ENCODE data around the gene SPAG16. TPM values are rescaled to one million over a fixed set of nuclear protein-coding genes. Genes with fewer than 3 reads are reported as not detected.

The SPAG16 gene
- total and polyA plus RNA-seq, 12 donors = 8.4 to 28.3 (median 19.1) TPM

DNA sequence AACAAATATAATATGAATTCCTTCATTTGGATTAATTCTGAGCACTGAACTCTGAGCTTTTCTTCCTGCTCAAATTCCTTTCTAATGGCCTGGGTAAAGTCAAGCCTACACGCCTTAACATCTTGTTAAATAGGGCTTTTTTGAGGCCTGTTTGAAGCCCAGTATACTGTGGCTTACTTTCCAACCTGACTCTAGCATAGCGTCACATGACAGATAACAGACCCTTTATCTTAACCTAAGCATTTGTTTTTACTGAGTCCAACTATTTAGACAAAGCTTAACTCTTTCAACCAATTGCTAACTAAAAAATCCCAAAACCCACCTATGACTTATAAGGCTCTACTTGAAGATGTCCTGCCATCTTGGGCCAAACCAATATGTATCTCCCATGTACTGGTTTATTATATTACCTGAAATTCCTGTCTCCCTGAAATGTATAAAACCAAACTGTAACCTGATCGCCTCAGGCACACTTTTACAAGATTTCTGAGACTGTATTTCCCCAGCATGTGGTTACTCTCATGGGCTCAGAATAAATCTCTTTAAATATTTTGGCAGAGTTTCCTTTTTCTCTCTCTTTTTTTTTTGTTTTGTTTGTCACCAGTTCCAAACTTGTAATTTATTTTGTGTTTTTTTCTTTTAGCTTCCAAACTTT lies 855.5 kb downstream of the SPAG16 start:
- no peak for TF ChIP-seq CTCF (IDR thresholded peaks at IDR 0.05)
- intact Hi-C loops (cut with DNase I) = no loop called here
- no peaks in the 10 kb centered on the region for H3K27me3 ChIP-seq
- H3K27ac ChIP-seq = no peak overlapping the region
- H3K4me3 ChIP-seq = no peak overlapping the region
- no peaks in the 10 kb centered on the region for H3K4me1 ChIP-seq
- ATAC-seq (no peak), DNase-seq (no peak)
- H3K36me3 ChIP-seq = no peaks in the 10 kb centered on the region
- 40 to 44% methylated on average over 3 of the region's 3 CpGs for WGBS, 2 donors
- no peaks in the 10 kb centered on the region for H3K9me3 ChIP-seq

GRCh38 chr2:214156971-214157370 lies 872.7 kb downstream of the SPAG16 start:
- Histone ChIP-seq H3K27me3 (no peaks in the 10 kb centered on the region), H3K4me1 (no peaks in the 10 kb centered on the region), H3K9me3 (no peaks in the 10 kb centered on the region), H3K36me3 (no peaks in the 10 kb centered on the region), H3K27ac (no peak overlapping the region), H3K4me3 (no peak overlapping the region)
- TF ChIP-seq CTCF (IDR thresholded peaks at IDR 0.05) = no peak
- DNase-seq (no peak), ATAC-seq (no peak)
- 81 to 84% methylated on average over 1 of the region's 1 CpG for WGBS, 2 donors
- intact Hi-C loops (cut with DNase I) = no loop called here

DNA sequence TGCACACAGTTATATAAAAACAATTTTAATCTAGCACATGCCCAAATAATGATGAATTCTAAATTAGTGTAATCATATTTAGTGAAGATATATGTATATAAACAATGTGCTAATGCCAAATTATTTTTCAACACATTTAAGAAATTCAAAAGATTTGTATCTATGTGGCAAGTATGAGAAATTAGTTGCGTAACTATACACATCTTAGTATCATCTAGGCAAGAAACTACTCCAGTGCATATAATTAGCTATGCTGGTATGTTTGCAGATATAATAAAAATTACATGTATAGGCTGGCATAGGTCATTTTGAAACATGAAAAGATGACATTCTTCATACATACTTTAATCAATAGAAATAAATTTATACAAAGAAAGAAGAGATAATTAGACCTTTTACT lies 874.6 kb downstream of the SPAG16 start:
- Histone ChIP-seq H3K27ac (no peak overlapping the region), H3K4me1 (no peaks in the 10 kb centered on the region), H3K9me3 (no peaks in the 10 kb centered on the region), H3K4me3 (no peak overlapping the region), H3K36me3 (no peaks in the 10 kb centered on the region), H3K27me3 (no peaks in the 10 kb centered on the region)
- TF ChIP-seq CTCF (IDR thresholded peaks at IDR 0.05) = no peak
- 89 to 98% methylated on average over 1 of the region's 1 CpG for WGBS, 2 donors
- no peak for ATAC-seq
- intact Hi-C loops (cut with DNase I) = no loop called here
- no peak for DNase-seq

GRCh38 chr2:214169281-214169680 lies 885.0 kb downstream of the SPAG16 start:
- no peak for ATAC-seq
- no peak for DNase-seq
- WGBS, 2 donors = 73 to 80% methylated on average over 5 of the region's 5 CpGs
- Histone ChIP-seq H3K4me1 (no peaks in the 10 kb centered on the region), H3K27me3 (no peaks in the 10 kb centered on the region), H3K9me3 (no peaks in the 10 kb centered on the region), H3K36me3 (no peaks in the 10 kb centered on the region), H3K27ac (no peak overlapping the region), H3K4me3 (no peak overlapping the region)
- intact Hi-C loops (cut with DNase I) = no loop called here
- TF ChIP-seq CTCF (IDR thresholded peaks at IDR 0.05) = no peak

All from heart right ventricle (tissue), 16 donors.